ENCODE data around the gene TLX1. TPM values are rescaled to one million over a fixed set of nuclear protein-coding genes. Genes with fewer than 3 reads are reported as not detected.

TLX1 gene
- total RNA-seq, 1 donor from 2014 or later: not detected

- Histone ChIP-seq H3K27me3 (ENCODE audit: low read depth) (peaks cover 100% of the 10 kb centered on the region), H3K27ac (replicated peaks) (no peak overlapping the region), H3K4me3 (peak overlapping the region; percentile 69), H3K36me3 (no peaks in the 10 kb centered on the region), H3K4me1 (peaks cover 24% of the 10 kb centered on the region), H3K9me3 (replicated peaks) (no peaks in the 10 kb centered on the region)
- DNase-seq: no peak
- intact Hi-C loops (cut with micrococcal nuclease): no loop called here
- TF ChIP-seq CTCF (IDR thresholded peaks at IDR 0.05; ENCODE audit: borderline replicate concordance): no peak
Measured at GRCh38 chr10:101120520-101120883, 10.6 kb upstream of the TLX1 start.

GRCh38 chr10:101120884-101121653, 10.0 kb upstream of the TLX1 start:
- no peak for DNase-seq
- Histone ChIP-seq H3K27me3 (ENCODE audit: low read depth) (peaks cover 100% of the 10 kb centered on the region), H3K36me3 (no peaks in the 10 kb centered on the region), H3K27ac (replicated peaks) (no peak overlapping the region), H3K4me1 (peaks cover 24% of the 10 kb centered on the region), H3K4me3 (peak overlapping the region; percentile 69), H3K9me3 (replicated peaks) (no peaks in the 10 kb centered on the region)
- intact Hi-C loops (cut with micrococcal nuclease): no loop called here
- TF ChIP-seq CTCF (IDR thresholded peaks at IDR 0.05; ENCODE audit: borderline replicate concordance): no peak

GRCh38 chr10:101121654-101122031, 9.5 kb upstream of the TLX1 start:
- intact Hi-C loops (cut with micrococcal nuclease): no loop called here
- no peak for DNase-seq
- H3K36me3 ChIP-seq: no peaks in the 10 kb centered on the region
- no peak overlapping the region for H3K27ac ChIP-seq (replicated peaks)
- H3K27me3 ChIP-seq (ENCODE audit: low read depth): peaks cover 100% of the 10 kb centered on the region
- peak overlapping the region; percentile 69 for H3K4me3 ChIP-seq
- no peaks in the 10 kb centered on the region for H3K9me3 ChIP-seq (replicated peaks)
- H3K4me1 ChIP-seq: peaks cover 24% of the 10 kb centered on the region
- no peak for TF ChIP-seq CTCF (IDR thresholded peaks at IDR 0.05; ENCODE audit: borderline replicate concordance)

- TF ChIP-seq CTCF (IDR thresholded peaks at IDR 0.05; ENCODE audit: borderline replicate concordance): no peak
- no peaks in the 10 kb centered on the region for H3K36me3 ChIP-seq
- peak overlapping the region; percentile 55 for H3K4me3 ChIP-seq
- no peak for DNase-seq
- H3K27ac ChIP-seq (replicated peaks): no peak overlapping the region
- peaks cover 100% of the 10 kb centered on the region for H3K27me3 ChIP-seq (ENCODE audit: low read depth)
- peaks cover 24% of the 10 kb centered on the region for H3K4me1 ChIP-seq
- H3K9me3 ChIP-seq (replicated peaks): no peaks in the 10 kb centered on the region
- intact Hi-C loops (cut with micrococcal nuclease): no loop called here
Measured at GRCh38 chr10:101122270-101123084, 8.6 kb upstream of the TLX1 start.

GRCh38 chr10:101123085-101123814, 7.8 kb upstream of the TLX1 start:
- Histone ChIP-seq H3K4me1 (peaks cover 24% of the 10 kb centered on the region), H3K27ac (replicated peaks) (no peak overlapping the region), H3K27me3 (ENCODE audit: low read depth) (peaks cover 100% of the 10 kb centered on the region), H3K4me3 (peak overlapping the region; percentile 55), H3K36me3 (no peaks in the 10 kb centered on the region), H3K9me3 (replicated peaks) (no peaks in the 10 kb centered on the region)
- no peak for DNase-seq
- intact Hi-C loops (cut with micrococcal nuclease): no loop called here
- TF ChIP-seq CTCF (IDR thresholded peaks at IDR 0.05; ENCODE audit: borderline replicate concordance): no peak

All from left ventricle myocardium inferior (tissue), 1 donor.